Measurements from ENCODE around the gene PCBP3.
A peak's percentile ranks its signal among the peaks of the same experiment; 100 is the strongest.

Gene PCBP3

GRCh38 chr21:45680215-45680614, 36.7 kb downstream of the PCBP3 start:
- no peaks in the 10 kb centered on the region for H3K79me2 ChIP-seq (ENCODE audit: insufficient read depth, low read length)
- H3K27ac ChIP-seq (ENCODE audit: low read length) = no peak overlapping the region
- no peak overlapping the region for H3K4me2 ChIP-seq (ENCODE audit: insufficient read depth, low read length)
- H2AFZ ChIP-seq (ENCODE audit: low read depth, low read length) = no peak overlapping the region
- H3K9me3 ChIP-seq (ENCODE audit: insufficient read depth, low read length, severe bottlenecking) = no peaks in the 10 kb centered on the region
- H4K20me1 ChIP-seq (ENCODE audit: insufficient read depth, low read length) = no peaks in the 10 kb centered on the region
- DNase-seq (no peak), ATAC-seq (ENCODE audit: insufficient read depth, low read depth) (no peak)
- H3K27me3 ChIP-seq (ENCODE audit: insufficient read depth, low read length, poor library complexity) = no peaks in the 10 kb centered on the region
- TF ChIP-seq CTCF (IDR thresholded peaks at IDR 0.05; ENCODE audit: borderline replicate concordance, extremely low read depth, low read length, poor library complexity, severe bottlenecking) = no peak
- no peak overlapping the region for H3K9ac ChIP-seq (ENCODE audit: low read depth, low read length)
- no peaks in the 10 kb centered on the region for H3K4me1 ChIP-seq (ENCODE audit: insufficient read depth, low read length)
- no peak overlapping the region for H3K4me3 ChIP-seq (ENCODE audit: low read depth in 1 of 2, low read length in 2 of 2)
- peaks cover 2% of the 10 kb centered on the region; the same call in 1 of the 2 replicates for H3K36me3 ChIP-seq (ENCODE audit: insufficient read depth, low read length)

- DNase-seq (no peak), ATAC-seq (ENCODE audit: insufficient read depth, low read depth) (no peak)
- H3K9me3 ChIP-seq (ENCODE audit: insufficient read depth, low read length, severe bottlenecking) = no peaks in the 10 kb centered on the region
- no peaks in the 10 kb centered on the region for H3K27me3 ChIP-seq (ENCODE audit: insufficient read depth, low read length, poor library complexity)
- H3K36me3 ChIP-seq (ENCODE audit: insufficient read depth, low read length) = no peaks in the 10 kb centered on the region
- no peak overlapping the region for H3K4me2 ChIP-seq (ENCODE audit: insufficient read depth, low read length)
- H3K27ac ChIP-seq (ENCODE audit: low read length) = no peak overlapping the region
- no peak overlapping the region for H2AFZ ChIP-seq (ENCODE audit: low read depth, low read length)
- H3K9ac ChIP-seq (ENCODE audit: low read depth, low read length) = no peak overlapping the region
- H3K4me3 ChIP-seq (ENCODE audit: low read depth in 1 of 2, low read length in 2 of 2) = no peak overlapping the region
- H3K4me1 ChIP-seq (ENCODE audit: insufficient read depth, low read length) = peaks cover 4% of the 10 kb centered on the region; the same call in 1 of the 2 replicates
- no peaks in the 10 kb centered on the region for H4K20me1 ChIP-seq (ENCODE audit: insufficient read depth, low read length)
- no peaks in the 10 kb centered on the region for H3K79me2 ChIP-seq (ENCODE audit: insufficient read depth, low read length)
- TF ChIP-seq CTCF (IDR thresholded peaks at IDR 0.05; ENCODE audit: borderline replicate concordance, extremely low read depth, low read length, poor library complexity, severe bottlenecking) (peak; percentile 20), EZH2 (IDR thresholded peaks at IDR 0.05; ENCODE audit: borderline replicate concordance, low read depth, low read length, severe bottlenecking) (no peak)
Observed at GRCh38 chr21:45695086-45695485, 51.6 kb downstream of the PCBP3 start.

GRCh38 chr21:45698493-45699184, 55.1 kb downstream of the PCBP3 start:
- Histone ChIP-seq H3K4me3 (ENCODE audit: low read depth in 1 of 2, low read length in 2 of 2) (no peak overlapping the region), H3K9me3 (ENCODE audit: insufficient read depth, low read length, severe bottlenecking) (no peaks in the 10 kb centered on the region), H4K20me1 (ENCODE audit: insufficient read depth, low read length) (no peaks in the 10 kb centered on the region), H3K27me3 (ENCODE audit: insufficient read depth, low read length, poor library complexity) (no peaks in the 10 kb centered on the region), H3K4me2 (ENCODE audit: insufficient read depth, low read length) (no peak overlapping the region), H3K79me2 (ENCODE audit: insufficient read depth, low read length) (no peaks in the 10 kb centered on the region), H3K9ac (ENCODE audit: low read depth, low read length) (no peak overlapping the region), H2AFZ (ENCODE audit: low read depth, low read length) (no peak overlapping the region), H3K36me3 (ENCODE audit: insufficient read depth, low read length) (no peaks in the 10 kb centered on the region), H3K4me1 (ENCODE audit: insufficient read depth, low read length) (peaks cover 4% of the 10 kb centered on the region; the same call in 1 of the 2 replicates), H3K27ac (ENCODE audit: low read length) (no peak overlapping the region)
- DNase-seq (no peak), ATAC-seq (ENCODE audit: insufficient read depth, low read depth) (no peak)
- no peak for TF ChIP-seq EZH2 (IDR thresholded peaks at IDR 0.05; ENCODE audit: borderline replicate concordance, low read depth, low read length, severe bottlenecking)
- TF ChIP-seq CTCF (IDR thresholded peaks at IDR 0.05; ENCODE audit: borderline replicate concordance, extremely low read depth, low read length, poor library complexity, severe bottlenecking) = no peak
